VCaP (cell line): ENCODE data around the gene SPG11.
A peak's percentile ranks its signal among the peaks of the same experiment; 100 is the strongest.
"Not testable (repeated sequence)": the region's sequence is repeated elsewhere in the genome, so short reads cannot be mapped to it uniquely, and the experiment has no call there.

Experiments
- H3K27ac ChIP-seq: fragments of 450-650 bp; 2 replicates; pipeline ENCODE4 v1.5.1; 2017
- CTCF ChIP-seq: fragments of 450-650 bp; conservative IDR thresholded peaks from 2 replicates; pipeline ENCODE4 v1.5.1; 2017; ENCODE audit warnings: mild to moderate bottlenecking, moderate library complexity

The SPG11 gene

GRCh38 chr15:44535092-44535491 is 128.4 kb downstream of the SPG11 start:
- H3K27ac ChIP-seq: peak overlapping the region; percentile 97
- no peak for TF ChIP-seq CTCF

GRCh38 chr15:44532689-44533088 is 130.8 kb downstream of the SPG11 start:
- TF ChIP-seq CTCF: no peak

GRCh38 chr15:44532275-44532674 is 131.2 kb downstream of the SPG11 start:
- not testable (repeated sequence) for H3K27ac ChIP-seq

More at GRCh38 chr15:44532689-44533088, 130.8 kb downstream of the SPG11 start:
- H3K27ac ChIP-seq: no peak overlapping the region

GRCh38 chr15:44530653-44531052 is 132.8 kb downstream of the SPG11 start:
- H3K27ac ChIP-seq: no peak overlapping the region
- no peak for TF ChIP-seq CTCF

GRCh38 chr15:44529864-44530604 is 133.4 kb downstream of the SPG11 start:
- no peak for TF ChIP-seq CTCF
- H3K27ac ChIP-seq: no peak overlapping the region

- TF ChIP-seq CTCF: no peak
- H3K27ac ChIP-seq: no peak overlapping the region
Observed at GRCh38 chr15:44527241-44527640, 136.2 kb downstream of the SPG11 start.

- no peak overlapping the region for H3K27ac ChIP-seq
- no peak for TF ChIP-seq CTCF
Observed at GRCh38 chr15:44525018-44525417, 138.4 kb downstream of the SPG11 start.

GRCh38 chr15:44519537-44519936 is 143.9 kb downstream of the SPG11 start:
- TF ChIP-seq CTCF: no peak
- H3K27ac ChIP-seq: no peak overlapping the region
